Uterus (tissue), 4 donors: Measurements from ENCODE around the gene MOB3B. TPM values are rescaled to one million over a fixed set of nuclear protein-coding genes. Genes with fewer than 3 reads are reported as not detected.

Source experiments
- DNase-seq, 2 donors: peaks; one replicate each; pipeline ENCODE4 v3.0.0-alpha.2; 2019 to 2020
- H3K27ac ChIP-seq, 2 donors: fragments of 200-600 bp; sonication (generic); 1 replicate in 1 of 2; 2 replicates in 1 of 2; pipeline ENCODE4 v1.5.1; 2016 to 2018
- H3K27me3 ChIP-seq, 2 donors: fragments of 200-600 bp; sonication (generic); one replicate each; pipeline ENCODE4 v1.5.1; 2018 to 2019; ENCODE audit warnings: control low read depth in 1 of 2
- H3K36me3 ChIP-seq, 2 donors: fragments of 200-600 bp; sonication (generic); one replicate each; pipeline ENCODE4 v1.5.1; 2019; ENCODE audit warnings: control low read depth in 1 of 2
- H3K4me1 ChIP-seq, 2 donors: fragments of 200-600 bp; sonication (generic); one replicate each; pipeline ENCODE4 v1.5.1; 2018 to 2019; ENCODE audit warnings: control low read depth in 1 of 2
- H3K4me3 ChIP-seq, 2 donors: fragments of 200-600 bp; sonication (generic); 1 replicate in 1 of 2; 2 replicates in 1 of 2; pipeline ENCODE4 v1.5.1; 2018 to 2019; ENCODE audit warnings: mild to moderate bottlenecking in 1 of 2
- H3K9me3 ChIP-seq, 2 donors: fragments of 200-600 bp; sonication (generic); one replicate each; pipeline ENCODE4 v1.5.1; 2019; ENCODE audit warnings: control low read depth in 1 of 2
- CTCF ChIP-seq, 4 experiments: fragments of 200-600 bp in 2 of 4; fragments of 450-650 bp in 2 of 4; sonication (generic) in 2 of 4; IDR thresholded peaks; one replicate each; pipeline ENCODE4 v1.5.1; 2016 to 2019; ENCODE audit warnings: antibody characterized with exemption in 4 of 4, mild to moderate bottlenecking in 2 of 4, moderate library complexity in 1 of 4
- POLR2A ChIP-seq, 2 donors: fragments of 450-650 bp; IDR thresholded peaks; one replicate each; pipeline ENCODE4 v1.6.1; 2016; ENCODE audit warnings: antibody characterized with exemption in 2 of 2, mild to moderate bottlenecking in 1 of 2, moderate library complexity in 1 of 2
- intact Hi-C: fragments of 100-400 bp; cut with DNase I; formaldehyde crosslinking; loops from one replicate; pipeline ENCODE4 v1.15.1; 2023; ENCODE audit warnings: low total_unique reads
- total RNA-seq, 4 donors: library from RNA; depleted of rRNA in 3 of 4; stranded (reverse); fragments of >200 nt in 3 of 4; gene quantifications; one replicate each; pipeline versions ENCODE4 v1.1.0 to v1.2.4, GENCODE V29; 2014 to 2023
- donor health status: DM: yes; HTN: yes; CAD: no.

The MOB3B gene
- total RNA-seq, 4 donors from 2014 or later = 2.0 to 34.4 (median 12.6) TPM

GRCh38 chr9:27408001-27408400, 121.6 kb downstream of the MOB3B start:
- H3K4me3 ChIP-seq = no peak overlapping the region
- intact Hi-C loops = no loop called here
- TF ChIP-seq CTCF (IDR thresholded peaks at IDR 0.05) = no peak
- TF ChIP-seq POLR2A (IDR thresholded peaks at IDR 0.05) = no peak
- H3K27ac ChIP-seq = peak overlapping the region in 1 of 2 donors; percentile 27
- no peaks in the 10 kb centered on the region for H3K36me3 ChIP-seq
- no peaks in the 10 kb centered on the region for H3K9me3 ChIP-seq
- no peak for DNase-seq
- H3K27me3 ChIP-seq = no peaks in the 10 kb centered on the region
- peaks cover 0 to 4% of the 10 kb centered on the region in 2 donors for H3K4me1 ChIP-seq

- Histone ChIP-seq H3K27ac (peak overlapping the region in 1 of 2 donors; percentile 27), H3K4me3 (no peak overlapping the region), H3K27me3 (no peaks in the 10 kb centered on the region), H3K4me1 (no peaks in the 10 kb centered on the region), H3K36me3 (no peaks in the 10 kb centered on the region), H3K9me3 (no peaks in the 10 kb centered on the region)
- TF ChIP-seq CTCF (IDR thresholded peaks at IDR 0.05) = no peak
- no peak for TF ChIP-seq POLR2A (IDR thresholded peaks at IDR 0.05)
- intact Hi-C loops = no loop called here
- DNase-seq = no peak
Measured at GRCh38 chr9:27407491-27407890, 122.1 kb downstream of the MOB3B start.

GRCh38 chr9:27404661-27405060, 125.0 kb downstream of the MOB3B start:
- DNase-seq = no peak
- no peak overlapping the region for H3K4me3 ChIP-seq
- no peaks in the 10 kb centered on the region for H3K4me1 ChIP-seq
- TF ChIP-seq CTCF (IDR thresholded peaks at IDR 0.05) = no peak
- no peak for TF ChIP-seq POLR2A (IDR thresholded peaks at IDR 0.05)
- H3K36me3 ChIP-seq = no peaks in the 10 kb centered on the region
- H3K27ac ChIP-seq = no peak overlapping the region
- H3K27me3 ChIP-seq = no peaks in the 10 kb centered on the region
- intact Hi-C loops = no loop called here
- no peaks in the 10 kb centered on the region for H3K9me3 ChIP-seq

- H3K4me1 ChIP-seq = no peaks in the 10 kb centered on the region
- intact Hi-C loops = no loop called here
- H3K4me3 ChIP-seq = no peak overlapping the region
- no peaks in the 10 kb centered on the region for H3K36me3 ChIP-seq
- H3K27me3 ChIP-seq = no peaks in the 10 kb centered on the region
- H3K27ac ChIP-seq = no peak overlapping the region
- DNase-seq = no peak
- TF ChIP-seq POLR2A (IDR thresholded peaks at IDR 0.05) (no peak), CTCF (IDR thresholded peaks at IDR 0.05) (no peak)
- no peaks in the 10 kb centered on the region for H3K9me3 ChIP-seq
Measured at GRCh38 chr9:27402626-27403025, 127.0 kb downstream of the MOB3B start.

GRCh38 chr9:27400334-27400880, 129.2 kb downstream of the MOB3B start:
- Histone ChIP-seq H3K36me3 (no peaks in the 10 kb centered on the region), H3K9me3 (no peaks in the 10 kb centered on the region), H3K27me3 (no peaks in the 10 kb centered on the region), H3K4me1 (no peaks in the 10 kb centered on the region), H3K4me3 (no peak overlapping the region), H3K27ac (no peak overlapping the region)
- intact Hi-C loops = no loop called here
- no peak for DNase-seq
- TF ChIP-seq POLR2A (IDR thresholded peaks at IDR 0.05) (no peak), CTCF (IDR thresholded peaks at IDR 0.05) (no peak)
